ENCODE measurements around the gene JADE2. TPM values are rescaled to one million over a fixed set of nuclear protein-coding genes. Genes with fewer than 3 reads are reported as not detected.
"Not testable (repeated sequence)": the region's sequence is repeated elsewhere in the genome, so short reads cannot be mapped to it uniquely, and the experiment has no call there.

JADE2 gene
- total RNA-seq, 3 donors from 2014 or later, result 73.6 to 83.6 (median 76.8) TPM

- no peaks in the 10 kb centered on the region for H3K36me3 Mint-ChIP-seq (ENCODE audit: insufficient read depth)
- ATAC-seq (no peak), DNase-seq (no peak)
- peaks cover 7% of the 10 kb centered on the region for H3K4me1 Mint-ChIP-seq (ENCODE audit: low read depth)
- no peaks in the 10 kb centered on the region for H3K9me3 Mint-ChIP-seq
- H3K4me3 Mint-ChIP-seq, result no peak overlapping the region
- no peaks in the 10 kb centered on the region for H3K27me3 Mint-ChIP-seq (ENCODE audit: low read depth)
Measured at GRCh38 chr5:134585966-134586365, 60.5 kb downstream of the JADE2 start.

DNA sequence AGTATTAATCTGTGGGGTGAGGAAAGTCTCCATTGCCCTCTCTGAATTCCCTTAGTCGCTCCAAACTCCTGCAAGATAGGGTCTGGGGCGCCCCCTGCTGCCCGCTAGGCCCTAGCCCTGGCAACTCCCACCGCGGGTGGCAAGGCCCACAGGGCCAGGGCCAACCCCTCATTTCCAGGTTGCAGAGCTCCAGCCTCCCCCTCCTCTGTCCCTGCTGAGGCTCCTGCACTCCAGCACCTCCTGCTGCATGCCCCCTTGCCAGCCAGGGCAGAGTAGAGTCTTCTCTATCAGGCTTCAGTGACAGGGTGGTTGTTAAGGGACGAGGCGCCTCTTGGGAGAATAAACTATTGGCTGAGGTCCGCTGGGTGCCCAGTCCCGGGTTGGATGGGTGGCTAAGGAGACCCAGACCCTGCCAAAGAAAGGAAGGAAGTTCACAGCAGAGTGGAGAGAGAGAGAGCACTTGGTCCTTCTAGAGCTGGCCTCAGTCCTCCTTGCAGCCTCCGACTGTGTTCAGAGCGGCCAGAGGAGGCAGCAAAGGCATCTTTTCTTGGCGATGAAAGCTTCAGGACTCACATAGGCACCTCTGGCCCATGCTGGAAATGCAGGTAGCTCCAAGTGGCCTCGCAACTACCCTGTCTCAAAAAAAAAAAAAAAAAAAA is 61.5 kb downstream of the JADE2 start:
- Mint-ChIP-seq H3K4me1 (ENCODE audit: low read depth) (peaks cover 7% of the 10 kb centered on the region), H3K4me3 (peak overlapping the region; percentile 35), H3K36me3 (ENCODE audit: insufficient read depth) (no peaks in the 10 kb centered on the region), H3K9me3 (no peaks in the 10 kb centered on the region), H3K27me3 (ENCODE audit: low read depth) (no peaks in the 10 kb centered on the region)
- peak; percentile 80 for DNase-seq
- ATAC-seq, result peak; percentile 92 to 93

DNA sequence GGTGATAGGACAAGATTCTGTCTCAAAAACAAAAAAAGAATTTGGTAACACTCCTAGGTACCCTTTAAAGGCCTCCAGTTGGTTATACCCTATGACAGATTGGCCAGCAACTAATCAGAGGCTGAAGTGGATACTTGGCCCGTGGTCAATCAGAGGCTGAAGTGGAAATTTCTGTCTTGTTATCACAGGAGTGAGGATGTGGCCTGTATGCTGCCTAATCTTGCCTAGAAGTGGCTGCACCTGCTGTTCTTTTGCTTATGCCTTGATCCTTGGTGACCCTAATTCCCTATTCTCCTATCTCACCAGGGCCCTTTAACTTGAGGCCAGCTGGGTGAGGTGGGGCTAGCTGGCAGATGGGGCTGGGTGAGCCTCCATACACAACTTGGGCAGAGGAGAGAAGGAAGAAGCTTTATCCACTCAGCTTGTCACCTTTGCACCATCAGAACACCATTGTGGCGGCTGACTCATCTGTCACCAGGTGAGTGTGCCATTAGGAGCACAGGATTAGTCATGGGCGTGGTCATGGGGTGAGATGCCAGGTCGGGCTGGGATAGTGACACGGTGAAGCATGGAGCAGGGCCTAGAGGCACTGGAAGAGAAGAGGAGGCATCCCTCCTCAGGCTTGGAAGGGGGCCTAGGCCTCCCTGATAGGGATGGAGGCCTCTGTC is 65.7 kb downstream of the JADE2 start:
- no peak overlapping the region for H3K4me3 Mint-ChIP-seq
- peaks cover 12% of the 10 kb centered on the region for H3K4me1 Mint-ChIP-seq (ENCODE audit: low read depth)
- no peaks in the 10 kb centered on the region for H3K9me3 Mint-ChIP-seq
- DNase-seq (peak; percentile 16), ATAC-seq (peak; percentile 36 to 47)
- no peaks in the 10 kb centered on the region for H3K27me3 Mint-ChIP-seq (ENCODE audit: low read depth)
- H3K36me3 Mint-ChIP-seq (ENCODE audit: insufficient read depth), result no peaks in the 10 kb centered on the region

DNA sequence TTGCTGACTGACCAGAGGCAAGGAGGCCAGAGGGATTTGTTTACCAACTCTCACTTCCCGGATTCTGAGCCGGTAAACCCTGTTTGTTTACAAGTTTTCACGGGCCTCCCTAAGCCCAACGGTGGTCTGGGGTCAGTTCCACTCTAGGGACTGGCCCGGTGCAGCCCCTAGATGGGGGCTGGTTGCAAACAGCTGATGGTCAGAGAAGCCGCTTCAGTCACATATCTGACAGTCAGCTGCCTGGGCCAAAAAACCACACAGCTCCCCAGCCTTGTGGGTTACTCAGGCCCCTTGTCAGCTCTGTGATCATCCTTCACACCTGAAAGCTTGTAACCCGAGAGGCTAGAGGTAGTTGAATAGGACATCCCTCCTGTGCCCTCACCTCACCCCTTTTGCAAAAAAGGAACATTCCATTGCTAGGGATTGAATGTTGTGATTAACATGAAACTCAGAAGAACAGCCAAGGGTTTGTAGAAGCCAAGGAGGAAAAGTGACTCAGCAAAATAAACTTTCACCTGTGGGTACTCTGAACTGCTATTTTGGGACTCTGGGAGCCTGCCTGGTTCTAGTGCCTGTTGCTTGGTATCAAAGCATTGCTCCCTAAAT is 66.8 kb downstream of the JADE2 start:
- ATAC-seq (no peak), DNase-seq (no peak)
- no peaks in the 10 kb centered on the region for H3K27me3 Mint-ChIP-seq (ENCODE audit: low read depth)
- H3K4me1 Mint-ChIP-seq (ENCODE audit: low read depth), result peaks cover 5% of the 10 kb centered on the region
- H3K36me3 Mint-ChIP-seq (ENCODE audit: insufficient read depth), result no peaks in the 10 kb centered on the region
- no peaks in the 10 kb centered on the region for H3K9me3 Mint-ChIP-seq
- H3K4me3 Mint-ChIP-seq, result no peak overlapping the region

DNA sequence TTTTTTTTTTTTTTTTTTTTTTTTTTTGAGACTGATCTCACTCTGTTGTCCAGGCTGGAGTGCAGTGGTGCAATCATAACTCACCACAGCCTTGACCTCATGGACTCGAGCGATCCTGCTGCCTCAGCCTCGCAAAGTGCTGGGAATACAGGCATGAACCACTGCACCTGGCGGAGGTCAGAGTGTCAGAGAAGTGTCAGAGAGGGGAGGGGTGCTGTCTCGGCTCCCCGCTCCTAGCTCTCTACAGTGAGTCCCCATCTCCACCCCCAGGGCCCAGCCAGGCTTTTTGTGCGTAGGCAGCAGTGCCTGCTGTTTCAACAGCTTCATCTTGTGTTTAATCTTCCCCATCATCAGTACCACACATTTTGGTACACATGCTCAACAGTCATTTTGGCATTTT is 68.9 kb downstream of the JADE2 start:
- Mint-ChIP-seq H3K36me3 (ENCODE audit: insufficient read depth) (no peaks in the 10 kb centered on the region), H3K4me1 (ENCODE audit: low read depth) (peaks cover 5% of the 10 kb centered on the region), H3K4me3 (no peak overlapping the region), H3K27me3 (ENCODE audit: low read depth) (no peaks in the 10 kb centered on the region), H3K9me3 (no peaks in the 10 kb centered on the region)
- ATAC-seq (no peak), DNase-seq (no peak)

- no peaks in the 10 kb centered on the region for H3K27me3 Mint-ChIP-seq (ENCODE audit: low read depth)
- H3K9me3 Mint-ChIP-seq, result no peaks in the 10 kb centered on the region
- ATAC-seq, result peak; percentile 60 to 64
- no peak for DNase-seq
- H3K4me1 Mint-ChIP-seq (ENCODE audit: low read depth), result peaks cover 5% of the 10 kb centered on the region
- H3K4me3 Mint-ChIP-seq, result no peak overlapping the region
- H3K36me3 Mint-ChIP-seq (ENCODE audit: insufficient read depth), result no peaks in the 10 kb centered on the region
Measured at GRCh38 chr5:134594797-134595457, 69.5 kb downstream of the JADE2 start.

DNA sequence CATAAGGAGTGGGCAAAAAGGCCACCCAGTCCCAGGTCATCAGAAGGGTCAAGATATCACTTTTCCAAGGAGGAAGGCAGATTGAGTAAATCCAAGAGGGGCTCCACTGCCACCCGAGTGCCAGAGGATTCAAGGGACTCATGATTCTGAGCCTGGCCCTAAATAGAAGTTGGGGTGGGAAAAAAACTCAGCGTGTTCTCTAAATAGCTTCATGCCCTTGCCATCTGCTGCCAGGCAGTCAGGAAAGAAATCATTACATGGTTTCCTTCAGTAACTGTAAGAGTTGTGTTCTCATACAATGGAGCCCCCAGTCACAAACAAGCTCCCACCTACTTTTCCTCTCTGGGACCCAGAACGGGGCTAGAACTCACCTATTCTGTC is 70.0 kb downstream of the JADE2 start:
- Mint-ChIP-seq H3K4me3 (no peak overlapping the region), H3K36me3 (ENCODE audit: insufficient read depth) (no peaks in the 10 kb centered on the region), H3K27me3 (ENCODE audit: low read depth) (no peaks in the 10 kb centered on the region), H3K4me1 (ENCODE audit: low read depth) (peaks cover 6% of the 10 kb centered on the region), H3K9me3 (no peaks in the 10 kb centered on the region)
- ATAC-seq (no peak), DNase-seq (no peak)

DNA sequence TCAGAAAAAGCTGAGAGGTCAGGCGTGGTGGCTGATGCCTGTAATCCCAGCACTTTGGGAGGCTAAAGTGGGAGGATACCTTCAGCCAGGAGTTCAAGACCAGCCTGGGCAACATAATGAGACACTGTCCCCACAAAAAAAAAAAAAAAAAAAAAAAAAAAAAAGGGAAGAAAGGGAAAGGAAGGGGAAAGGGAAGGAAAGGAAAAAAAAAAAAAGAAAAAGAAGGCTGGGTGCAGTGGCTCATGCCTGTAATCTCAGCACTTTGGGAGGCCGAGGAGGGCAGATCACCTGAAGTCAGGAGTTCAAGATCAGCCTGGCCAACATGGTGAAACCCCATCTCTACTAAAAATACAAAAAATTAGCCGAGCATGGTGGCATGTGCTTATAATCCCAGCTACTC is 74.3 kb downstream of the JADE2 start:
- DNase-seq; H3K9me3 Mint-ChIP-seq; H3K36me3 Mint-ChIP-seq (ENCODE audit: insufficient read depth); ATAC-seq; H3K4me3 Mint-ChIP-seq; H3K27me3 Mint-ChIP-seq (ENCODE audit: low read depth): not testable (repeated sequence)
- H3K4me1 Mint-ChIP-seq (ENCODE audit: low read depth), result peaks cover 29% of the 10 kb centered on the region

DNA sequence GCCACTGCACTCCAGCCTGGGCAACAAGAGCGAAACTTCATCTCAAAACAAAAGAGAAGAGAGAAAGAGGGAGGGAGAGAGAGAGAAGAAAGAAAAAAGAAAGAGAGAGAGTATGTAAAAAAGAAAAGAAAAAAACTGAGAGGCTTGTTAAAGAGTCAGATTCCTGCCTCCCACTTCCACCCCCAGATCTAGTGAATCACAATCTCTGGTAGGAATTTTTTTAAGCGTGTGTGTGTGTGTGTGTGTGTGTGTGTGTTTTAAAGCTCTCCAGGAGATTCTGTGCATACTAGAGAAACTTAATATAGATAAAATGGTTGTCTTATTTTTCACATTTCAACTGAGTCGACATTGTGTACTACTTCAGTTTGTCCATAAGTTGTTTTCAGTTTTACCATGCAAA is 75.1 kb downstream of the JADE2 start:
- Mint-ChIP-seq H3K36me3 (ENCODE audit: insufficient read depth) (no peaks in the 10 kb centered on the region), H3K27me3 (ENCODE audit: low read depth) (no peaks in the 10 kb centered on the region), H3K9me3 (no peaks in the 10 kb centered on the region), H3K4me3 (no peak overlapping the region), H3K4me1 (ENCODE audit: low read depth) (peaks cover 30% of the 10 kb centered on the region)
- ATAC-seq, result no peak
- DNase-seq, result no peak

DNA sequence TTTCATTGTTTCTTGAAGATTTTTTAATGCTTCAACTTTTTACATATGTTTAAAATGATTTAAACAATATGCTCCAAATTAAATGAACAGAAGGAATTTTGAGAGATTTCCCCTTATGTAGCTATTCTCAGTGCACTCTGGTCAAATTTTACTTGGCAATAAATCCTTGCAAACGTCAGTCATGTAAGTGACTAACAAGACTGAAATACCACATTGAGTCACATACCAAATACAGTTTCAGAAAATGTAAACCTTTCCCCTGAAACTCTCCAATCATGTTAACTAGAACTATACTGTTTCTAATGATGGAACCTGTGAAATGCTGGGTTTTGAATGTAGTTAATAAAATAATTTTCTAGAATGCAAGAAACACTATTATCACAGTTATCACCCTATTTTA is 77.6 kb downstream of the JADE2 start:
- Mint-ChIP-seq H3K27me3 (ENCODE audit: low read depth) (no peaks in the 10 kb centered on the region), H3K4me3 (peak overlapping the region; percentile 11), H3K9me3 (no peaks in the 10 kb centered on the region), H3K4me1 (ENCODE audit: low read depth) (peaks cover 31% of the 10 kb centered on the region), H3K36me3 (ENCODE audit: insufficient read depth) (peaks cover 5% of the 10 kb centered on the region)
- peak; percentile 92 to 93 for ATAC-seq
- DNase-seq, result no peak

DNA sequence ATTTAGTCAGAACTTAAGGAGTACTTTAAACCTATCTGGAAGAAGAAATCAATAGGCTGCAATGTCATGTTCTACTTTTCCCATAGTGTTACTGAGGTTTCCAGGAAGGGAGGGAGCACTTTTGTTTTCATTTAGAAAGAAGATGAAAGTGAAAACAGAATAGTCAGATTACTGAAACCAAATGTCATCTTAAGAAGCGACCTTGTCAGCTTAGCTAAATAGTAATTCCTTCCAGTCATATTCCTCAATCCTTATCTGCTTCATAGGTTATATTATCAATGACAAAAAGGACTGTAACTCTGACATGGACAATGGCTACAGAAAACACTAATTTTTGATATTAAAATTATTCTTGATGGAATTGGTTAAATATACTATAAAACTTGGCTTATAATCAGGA is 79.4 kb downstream of the JADE2 start:
- ATAC-seq, result peak; percentile 35 to 56
- Mint-ChIP-seq H3K36me3 (ENCODE audit: insufficient read depth) (peaks cover 17% of the 10 kb centered on the region), H3K4me1 (ENCODE audit: low read depth) (peaks cover 46% of the 10 kb centered on the region), H3K27me3 (ENCODE audit: low read depth) (no peaks in the 10 kb centered on the region), H3K9me3 (no peaks in the 10 kb centered on the region), H3K4me3 (no peak overlapping the region)
- no peak for DNase-seq

GRCh38 chr5:134606726-134607125 is 81.3 kb downstream of the JADE2 start:
- Mint-ChIP-seq H3K4me3 (no peak overlapping the region), H3K9me3 (no peaks in the 10 kb centered on the region), H3K27me3 (ENCODE audit: low read depth) (no peaks in the 10 kb centered on the region), H3K4me1 (ENCODE audit: low read depth) (peaks cover 43% of the 10 kb centered on the region), H3K36me3 (ENCODE audit: insufficient read depth) (peaks cover 20% of the 10 kb centered on the region)
- DNase-seq (no peak), ATAC-seq (no peak)

GRCh38 chr5:134608555-134608954 is 83.1 kb downstream of the JADE2 start:
- Mint-ChIP-seq H3K4me1 (ENCODE audit: low read depth) (peaks cover 35% of the 10 kb centered on the region), H3K9me3 (no peaks in the 10 kb centered on the region), H3K27me3 (ENCODE audit: low read depth) (no peaks in the 10 kb centered on the region), H3K4me3 (no peak overlapping the region), H3K36me3 (ENCODE audit: insufficient read depth) (peaks cover 32% of the 10 kb centered on the region)
- peak; percentile 36 to 49 for ATAC-seq
- DNase-seq, result no peak

GRCh38 chr5:134609232-134609851 is 83.9 kb downstream of the JADE2 start:
- DNase-seq (no peak), ATAC-seq (peak; percentile 60 to 66)
- H3K27me3 Mint-ChIP-seq (ENCODE audit: low read depth), result no peaks in the 10 kb centered on the region
- peaks cover 38% of the 10 kb centered on the region for H3K36me3 Mint-ChIP-seq (ENCODE audit: insufficient read depth)
- no peaks in the 10 kb centered on the region for H3K9me3 Mint-ChIP-seq
- H3K4me1 Mint-ChIP-seq (ENCODE audit: low read depth), result peaks cover 31% of the 10 kb centered on the region
- no peak overlapping the region for H3K4me3 Mint-ChIP-seq

All from activated T-cell treated with anti-CD3 and anti-CD28 coated beads, Interleukin-2, amount 50 U/mL, for 4 hours (primary cell).